Esophagus squamous epithelium (tissue), 5 donors: ENCODE measurements around the gene ATP5F1B. TPM values are rescaled to one million over a fixed set of nuclear protein-coding genes. Genes with fewer than 3 reads are reported as not detected.
"Not testable (repeated sequence)": the region's sequence is repeated elsewhere in the genome, so short reads cannot be mapped to it uniquely, and the experiment has no call there.

ENCODE experiments used
- DNase-seq: peaks from one replicate; lab custom pipeline; 2025; lab: John Stamatoyannopoulos, UW
- H3K27ac ChIP-seq, 4 donors: fragments of 200-600 bp; sonication (generic); one replicate each; pipeline ENCODE4 v1.5.1; 2016 to 2019; ENCODE audit warnings: mild to moderate bottlenecking in 1 of 4
- H3K27me3 ChIP-seq, 4 donors: fragments of 200-600 bp; sonication (generic); 1 replicate in 3 of 4; 2 replicates in 1 of 4; pipeline versions ENCODE4 v1.5.1 to v1.6.0; 2017 to 2021; ENCODE audit warnings: antibody characterized with exemption in 1 of 4
- H3K36me3 ChIP-seq, 3 donors: fragments of 200-600 bp; sonication (generic); one replicate each; pipeline ENCODE4 v1.5.1; 2016 to 2019
- H3K4me1 ChIP-seq, 3 donors: fragments of 200-600 bp; sonication (generic); one replicate each; pipeline ENCODE4 v1.5.1; 2017 to 2019
- H3K4me3 ChIP-seq, 4 donors: fragments of 200-600 bp; sonication (generic); 1 replicate in 3 of 4; 2 replicates in 1 of 4; pipeline ENCODE4 v1.5.1; 2016 to 2019; ENCODE audit warnings: mild to moderate bottlenecking in 2 of 4, moderate library complexity in 1 of 4
- H3K9me3 ChIP-seq, 3 donors: fragments of 200-600 bp; sonication (generic); one replicate each; pipeline ENCODE4 v1.5.1; 2016 to 2019
- CTCF ChIP-seq, 6 experiments: fragments of 450-650 bp in 4 of 6; fragments of 200-600 bp in 2 of 6; sonication (generic) in 2 of 6; IDR thresholded peaks; one replicate each; pipeline ENCODE4 v1.5.1; 2016 to 2019; ENCODE audit warnings: antibody characterized with exemption in 6 of 6, mild to moderate bottlenecking in 4 of 6, moderate library complexity in 4 of 6
- POLR2A ChIP-seq, 4 donors: fragments of 450-650 bp; IDR thresholded peaks; one replicate each; pipeline ENCODE4 v1.6.1; 2017; ENCODE audit warnings: antibody characterized with exemption in 4 of 4, mild to moderate bottlenecking in 4 of 4, moderate library complexity in 3 of 4
- WGBS, 2 donors: methylation state at CpG; one replicate each; pipeline ENCODE4 v1.1.5; 2018; 5-methylcytosine and 5-hydroxymethylcytosine counted together
- intact Hi-C: fragments of 100-400 bp; cut with DNase I; formaldehyde crosslinking; loops from one replicate; pipeline ENCODE4 v1.15.0; 2022
- total RNA-seq, 4 donors: library from RNA; depleted of rRNA; stranded (reverse); fragments of >200 nt; gene quantifications; one replicate each; pipeline ENCODE4 v1.1.0, GENCODE V29; 2016
- donor health status: DM: yes; HTN: yes; CAD: no.

ATP5F1B gene
- total RNA-seq, 4 donors from 2014 or later = 337 to 726 (median 526) TPM

- WGBS, 2 donors = 87 to 96% methylated on average over 3 to 8 of the region's 13 CpGs
- DNase-seq = no peak
- Histone ChIP-seq H3K27me3 (no peaks in the 10 kb centered on the region), H3K27ac (no peak overlapping the region), H3K36me3 (peaks cover 5 to 52% (median 9%) of the 10 kb centered on the region in 3 donors), H3K9me3 (no peaks in the 10 kb centered on the region), H3K4me1 (no peaks in the 10 kb centered on the region), H3K4me3 (no peak overlapping the region)
- intact Hi-C loops = no loop called here
- no peak for TF ChIP-seq CTCF (IDR thresholded peaks at IDR 0.05)
- TF ChIP-seq POLR2A (IDR thresholded peaks at IDR 0.05) = no peak
Observed at GRCh38 chr12:56661979-56662638, 16.3 kb upstream of the ATP5F1B start.

- H3K4me3 ChIP-seq = no peak overlapping the region
- WGBS, 2 donors = 81 to 92% methylated on average over 7 of the region's 7 CpGs
- peaks cover 5 to 47% (median 9%) of the 10 kb centered on the region in 3 donors for H3K36me3 ChIP-seq
- TF ChIP-seq POLR2A (IDR thresholded peaks at IDR 0.05) = no peak
- H3K9me3 ChIP-seq = no peaks in the 10 kb centered on the region
- intact Hi-C loops = no loop called here
- H3K4me1 ChIP-seq = no peaks in the 10 kb centered on the region
- no peak overlapping the region for H3K27ac ChIP-seq
- H3K27me3 ChIP-seq = no peaks in the 10 kb centered on the region
- no peak for DNase-seq
Observed at GRCh38 chr12:56661560-56661959, 15.8 kb upstream of the ATP5F1B start.

GRCh38 chr12:56658921-56659320, 13.1 kb upstream of the ATP5F1B start:
- no peak overlapping the region for H3K27ac ChIP-seq
- no peaks in the 10 kb centered on the region for H3K27me3 ChIP-seq
- no peak for DNase-seq
- TF ChIP-seq POLR2A (IDR thresholded peaks at IDR 0.05) (no peak), CTCF (IDR thresholded peaks at IDR 0.05) (no peak)
- no peaks in the 10 kb centered on the region for H3K4me1 ChIP-seq
- intact Hi-C loops = no loop called here
- no peak overlapping the region for H3K4me3 ChIP-seq
- peaks cover 0 to 20% (median 0%) of the 10 kb centered on the region in 3 donors for H3K36me3 ChIP-seq
- WGBS, 2 donors = 85 to 100% methylated on average over 1 of the region's 1 CpG
- H3K9me3 ChIP-seq = peaks cover 0 to 15% (median 5%) of the 10 kb centered on the region in 3 donors

GRCh38 chr12:56657416-56658379, 11.9 kb upstream of the ATP5F1B start:
- intact Hi-C loops = no loop called here
- 73 to 74% methylated on average over 6 to 7 of the region's 7 CpGs for WGBS, 2 donors
- no peak for DNase-seq
- Histone ChIP-seq H3K9me3 (peaks cover 0 to 21% (median 5%) of the 10 kb centered on the region in 3 donors), H3K4me1 (no peaks in the 10 kb centered on the region), H3K27ac (no peak overlapping the region), H3K27me3 (no peaks in the 10 kb centered on the region), H3K36me3 (peaks cover 0 to 8% (median 0%) of the 10 kb centered on the region in 3 donors), H3K4me3 (no peak overlapping the region)
- no peak for TF ChIP-seq CTCF (IDR thresholded peaks at IDR 0.05)
- TF ChIP-seq POLR2A (IDR thresholded peaks at IDR 0.05) = no peak

GRCh38 chr12:56653781-56654180, 8.0 kb upstream of the ATP5F1B start:
- H3K27me3 ChIP-seq, DNase-seq, intact Hi-C loops, H3K36me3 ChIP-seq, H3K4me3 ChIP-seq, H3K4me1 ChIP-seq, H3K27ac ChIP-seq: not testable (repeated sequence)
- 88 to 94% methylated on average over 5 of the region's 5 CpGs for WGBS, 2 donors
- H3K9me3 ChIP-seq = peaks cover 0 to 21% (median 5%) of the 10 kb centered on the region in 3 donors

GRCh38 chr12:56648023-56648422, 2.2 kb upstream of the ATP5F1B start:
- not testable (repeated sequence) for DNase-seq, H3K27me3 ChIP-seq, H3K9me3 ChIP-seq, H3K27ac ChIP-seq, H3K4me3 ChIP-seq
- intact Hi-C loops = loop anchor here (10.0 kb wide), 1 partner anchor 77 kb away; the partner anchor contains the start of gene NACA
- 90 to 93% methylated on average over 9 of the region's 9 CpGs for WGBS, 2 donors
- Histone ChIP-seq H3K36me3 (peaks cover 8 to 16% (median 10%) of the 10 kb centered on the region in 3 donors), H3K4me1 (peaks cover 8 to 27% (median 21%) of the 10 kb centered on the region in 3 donors)
